Type B pancreatic cell (in vitro differentiated cells): ENCODE data around the gene KLRK1. TPM values are rescaled to one million over a fixed set of nuclear protein-coding genes. Genes with fewer than 3 reads are reported as not detected.
"Not testable (repeated sequence)": the region's sequence is repeated elsewhere in the genome, so short reads cannot be mapped to it uniquely, and the experiment has no call there.

Experiments
- DNase-seq: peaks from one replicate; pipeline ENCODE4 v3.0.0; 2021; ENCODE audit warnings: mixed read lengths; ENCODE audit not compliant: unreplicated experiment; ENCODE audit errors: extremely low spot score
- H3K27ac Mint-ChIP-seq: 2 replicates; pipeline ENCODE4 v1.8.0; 2021; ENCODE audit warnings: mild to moderate bottlenecking, mixed read lengths
- H3K27me3 Mint-ChIP-seq: 2 replicates; pipeline ENCODE4 v1.8.0; 2021; ENCODE audit warnings: mixed read lengths
- H3K36me3 Mint-ChIP-seq: 2 replicates; pipeline ENCODE4 v1.8.0; 2021; ENCODE audit warnings: mixed read lengths
- H3K4me1 Mint-ChIP-seq: one replicate; pipeline ENCODE4 v1.8.0; 2021; ENCODE audit warnings: mixed read lengths; ENCODE audit not compliant: unreplicated experiment
- H3K4me3 Mint-ChIP-seq: 2 replicates; pipeline ENCODE4 v1.8.0; 2021; ENCODE audit warnings: mild to moderate bottlenecking, mixed read lengths
- H3K9me3 Mint-ChIP-seq: 2 replicates; pipeline ENCODE4 v1.8.0; 2021; ENCODE audit warnings: mixed read lengths
- total RNA-seq: library from RNA; stranded (reverse); gene quantifications from 2 replicates; pipeline ENCODE4 v1.2.1, GENCODE V29; 2021; ENCODE audit warnings: low replicate concordance
- TF ChIP-seq, protein P1 (sequence below): fragments of 200-600 bp; sonication (generic); conservative IDR thresholded peaks from 2 replicates; pipeline ENCODE4 v1.5.0; 2021; ENCODE audit warnings: antibody characterized with exemption, mild to moderate bottlenecking

The KLRK1 gene
- total RNA-seq, 1 donor from 2014 or later: not detected

DNA sequence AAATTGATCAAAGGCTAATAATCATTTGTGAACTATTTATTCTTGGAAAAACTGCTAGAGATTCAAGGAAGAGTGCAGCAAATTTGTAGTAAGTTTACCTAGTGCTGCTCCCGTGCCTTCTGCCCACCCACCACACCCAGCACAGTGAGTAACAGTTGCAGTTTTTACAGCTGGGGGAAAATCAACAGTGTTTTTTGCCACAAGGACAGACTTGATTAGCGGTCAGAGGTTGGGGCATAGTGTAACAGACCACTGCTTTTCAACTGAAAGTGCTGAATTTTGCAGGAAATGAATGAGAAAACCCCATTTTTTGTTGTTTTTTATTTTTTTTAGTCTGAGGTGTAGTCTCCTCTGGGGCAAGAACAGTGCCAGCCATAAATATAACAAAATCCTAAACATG, 7.5 kb upstream of the KLRK1 start:
- Mint-ChIP-seq H3K4me3 (no peak overlapping the region), H3K27ac (no peak overlapping the region), H3K4me1 (peaks cover 4% of the 10 kb centered on the region)

DNA sequence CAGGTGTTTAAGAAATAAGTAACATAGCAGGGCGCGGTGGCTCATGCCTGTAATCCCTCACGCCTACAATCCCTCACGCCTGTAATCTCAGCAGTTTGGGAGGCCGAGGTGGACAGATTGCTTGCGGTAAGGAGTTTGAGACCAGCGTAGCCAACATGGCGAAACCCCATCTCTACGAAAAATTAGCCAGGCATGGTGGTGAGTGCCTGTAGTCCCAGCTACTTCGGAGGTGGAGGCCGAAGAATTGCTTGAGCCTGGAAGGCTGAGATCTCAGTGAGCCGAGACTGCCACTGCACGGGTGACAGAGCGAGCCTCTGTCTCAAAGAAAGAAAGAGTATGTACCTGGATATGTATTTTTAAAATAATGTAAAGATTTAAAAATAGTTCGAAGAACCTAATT, 6.3 kb upstream of the KLRK1 start:
- H3K4me3 Mint-ChIP-seq, H3K27me3 Mint-ChIP-seq, H3K9me3 Mint-ChIP-seq: not testable (repeated sequence)

More for the DNA sequence above, 7.5 kb upstream of the KLRK1 start:
- no peaks in the 10 kb centered on the region for H3K27me3 Mint-ChIP-seq
- TF ChIP-seq, protein P1, sequence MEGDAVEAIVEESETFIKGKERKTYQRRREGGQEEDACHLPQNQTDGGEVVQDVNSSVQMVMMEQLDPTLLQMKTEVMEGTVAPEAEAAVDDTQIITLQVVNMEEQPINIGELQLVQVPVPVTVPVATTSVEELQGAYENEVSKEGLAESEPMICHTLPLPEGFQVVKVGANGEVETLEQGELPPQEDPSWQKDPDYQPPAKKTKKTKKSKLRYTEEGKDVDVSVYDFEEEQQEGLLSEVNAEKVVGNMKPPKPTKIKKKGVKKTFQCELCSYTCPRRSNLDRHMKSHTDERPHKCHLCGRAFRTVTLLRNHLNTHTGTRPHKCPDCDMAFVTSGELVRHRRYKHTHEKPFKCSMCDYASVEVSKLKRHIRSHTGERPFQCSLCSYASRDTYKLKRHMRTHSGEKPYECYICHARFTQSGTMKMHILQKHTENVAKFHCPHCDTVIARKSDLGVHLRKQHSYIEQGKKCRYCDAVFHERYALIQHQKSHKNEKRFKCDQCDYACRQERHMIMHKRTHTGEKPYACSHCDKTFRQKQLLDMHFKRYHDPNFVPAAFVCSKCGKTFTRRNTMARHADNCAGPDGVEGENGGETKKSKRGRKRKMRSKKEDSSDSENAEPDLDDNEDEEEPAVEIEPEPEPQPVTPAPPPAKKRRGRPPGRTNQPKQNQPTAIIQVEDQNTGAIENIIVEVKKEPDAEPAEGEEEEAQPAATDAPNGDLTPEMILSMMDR: no peak
- peaks cover 8% of the 10 kb centered on the region for H3K9me3 Mint-ChIP-seq
- no peak for DNase-seq
- no peaks in the 10 kb centered on the region for H3K36me3 Mint-ChIP-seq

DNA sequence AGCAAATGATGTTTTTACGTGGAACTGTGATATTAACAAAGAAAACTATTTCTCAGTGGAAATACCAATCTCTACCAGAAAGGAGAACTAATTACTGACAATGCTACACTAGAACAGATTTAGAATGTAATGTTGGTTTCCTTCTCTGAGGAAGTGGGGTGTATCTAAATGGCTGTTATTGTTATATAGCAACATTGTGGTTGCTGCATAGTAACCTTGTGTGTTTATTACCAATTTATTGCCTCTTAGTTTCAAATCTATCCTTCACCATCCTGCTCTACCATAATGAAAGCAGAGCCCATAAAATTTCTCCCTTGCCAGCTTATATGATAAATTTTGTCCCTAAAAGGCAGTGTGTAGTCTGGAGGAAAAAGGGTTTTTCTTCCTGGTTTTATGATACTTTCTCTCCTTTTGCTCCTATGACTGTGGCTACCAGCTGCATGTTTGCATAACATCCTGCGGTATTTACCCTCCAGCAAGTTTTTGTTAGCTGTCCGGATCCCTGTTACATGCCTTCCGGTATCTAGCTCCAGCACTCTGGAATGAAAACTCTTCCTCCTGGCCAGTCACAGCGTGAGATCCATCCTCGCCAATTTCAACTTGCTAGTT, 5.7 kb upstream of the KLRK1 start:
- TF ChIP-seq, protein P1: no peak
- Mint-ChIP-seq H3K4me1 (peaks cover 4% of the 10 kb centered on the region), H3K27ac (peak overlapping the region; percentile 80), H3K9me3 (peaks cover 8% of the 10 kb centered on the region), H3K36me3 (no peaks in the 10 kb centered on the region), H3K4me3 (peak overlapping the region; percentile 32), H3K27me3 (no peaks in the 10 kb centered on the region)
- no peak for DNase-seq

More for the DNA sequence above, 6.3 kb upstream of the KLRK1 start:
- H3K36me3 Mint-ChIP-seq, H3K4me1 Mint-ChIP-seq, H3K27ac Mint-ChIP-seq, DNase-seq: not testable (repeated sequence)

DNA sequence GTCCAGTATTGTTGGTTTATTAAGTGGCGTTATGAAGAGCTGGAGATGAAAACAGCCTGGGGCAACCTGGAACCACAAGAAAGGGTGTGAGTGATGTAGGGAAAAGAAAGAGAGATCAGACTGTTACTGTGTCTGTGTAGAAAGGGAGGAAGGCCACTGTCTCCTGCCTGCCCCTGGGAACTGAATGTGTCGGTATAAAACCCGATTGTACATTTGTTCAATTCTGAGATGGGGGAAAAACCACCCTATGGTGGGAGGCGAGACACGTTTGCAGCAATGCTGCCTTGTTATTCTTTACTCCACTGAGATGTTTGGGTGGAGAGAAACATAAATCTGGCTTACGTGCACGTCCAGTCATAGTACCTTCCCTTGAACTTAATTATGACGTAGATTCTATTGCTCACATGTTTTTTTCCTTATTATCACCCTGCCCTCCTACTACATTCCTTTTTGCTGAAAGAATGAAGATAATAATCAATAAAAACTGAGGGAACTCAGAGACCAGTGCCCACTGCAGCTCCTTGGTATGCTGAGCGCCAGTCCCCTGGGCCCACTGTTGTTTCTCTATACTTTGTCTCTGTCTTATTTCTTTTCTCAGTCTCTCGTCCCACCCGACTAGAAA, 4.8 kb upstream of the KLRK1 start:
- peak overlapping the region; percentile 80 for H3K27ac Mint-ChIP-seq

DNA sequence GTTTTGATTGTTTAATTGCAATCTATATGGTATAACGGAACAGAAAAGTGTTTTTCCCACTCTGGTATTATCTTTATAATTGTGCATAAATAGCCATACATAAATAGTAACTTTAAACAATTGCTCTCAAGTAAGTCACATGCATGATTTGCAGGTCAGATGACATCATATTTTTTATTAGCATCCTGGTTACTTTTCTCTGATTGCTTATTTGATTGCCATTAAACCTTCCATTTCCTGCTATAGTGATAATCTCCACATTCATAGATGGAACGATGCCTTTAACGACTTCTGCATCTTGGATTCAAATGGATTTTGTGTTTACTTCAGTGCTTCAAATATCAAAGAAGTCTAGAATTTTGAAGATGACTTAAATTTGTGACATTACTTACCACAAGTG, 3.5 kb upstream of the KLRK1 start:
- DNase-seq: no peak
- TF ChIP-seq, protein P1: no peak
- Mint-ChIP-seq H3K4me3 (no peak overlapping the region), H3K36me3 (no peaks in the 10 kb centered on the region), H3K27me3 (no peaks in the 10 kb centered on the region), H3K9me3 (peaks cover 4% of the 10 kb centered on the region), H3K4me1 (peaks cover 4% of the 10 kb centered on the region), H3K27ac (no peak overlapping the region)

More for the DNA sequence above, 4.8 kb upstream of the KLRK1 start:
- DNase-seq, H3K4me1 Mint-ChIP-seq, H3K27me3 Mint-ChIP-seq, H3K9me3 Mint-ChIP-seq, H3K4me3 Mint-ChIP-seq, H3K36me3 Mint-ChIP-seq: not testable (repeated sequence)

DNA sequence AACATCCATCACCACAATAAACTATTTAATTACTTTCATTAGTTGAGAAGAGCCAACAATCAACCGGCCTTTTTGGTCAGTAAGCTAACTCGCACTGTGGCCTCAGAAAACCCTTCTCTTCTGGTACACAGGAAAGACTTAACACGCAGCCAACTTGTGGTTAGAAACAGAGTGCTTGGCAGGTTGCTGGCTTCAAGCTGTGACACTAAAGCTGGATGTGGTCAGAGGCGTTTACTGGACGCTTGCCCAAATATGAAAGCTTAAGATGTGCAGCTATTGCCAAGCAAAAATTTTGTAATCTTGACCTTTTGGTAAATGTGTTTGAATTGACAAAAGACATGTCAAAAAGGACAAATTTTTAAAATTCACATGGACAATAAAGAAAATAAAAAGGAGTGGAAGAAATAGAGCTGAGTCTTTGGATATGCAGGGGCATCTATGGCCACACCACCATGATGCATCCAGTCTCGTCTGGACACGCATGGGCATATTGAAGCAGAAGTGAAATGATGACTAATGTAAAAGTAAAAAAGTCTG, 2.6 kb upstream of the KLRK1 start:
- H3K4me3 Mint-ChIP-seq: no peak overlapping the region
- no peaks in the 10 kb centered on the region for H3K27me3 Mint-ChIP-seq
- no peaks in the 10 kb centered on the region for H3K36me3 Mint-ChIP-seq
- H3K9me3 Mint-ChIP-seq: peaks cover 4% of the 10 kb centered on the region
- TF ChIP-seq, protein P1: no peak
- no peak for DNase-seq
- peaks cover 4% of the 10 kb centered on the region for H3K4me1 Mint-ChIP-seq
- no peak overlapping the region for H3K27ac Mint-ChIP-seq

- not testable (repeated sequence) for H3K36me3 Mint-ChIP-seq, H3K9me3 Mint-ChIP-seq, DNase-seq, H3K27me3 Mint-ChIP-seq, H3K27ac Mint-ChIP-seq, H3K4me1 Mint-ChIP-seq, H3K4me3 Mint-ChIP-seq
Observed at GRCh38 chr12:10390991-10391390, 1.1 kb upstream of the KLRK1 start.
